KOPT-K1 (cell line): ENCODE data around the gene ACSF3.

Source experiments
- H3K27ac ChIP-seq: fragments of 200-600 bp; sonication (generic); 2 replicates; pipeline ENCODE4 v1.5.1; 2016; ENCODE audit warnings: antibody characterized with exemption, mild to moderate bottlenecking, low read depth, low read length; ENCODE audit not compliant: poor library complexity, severe bottlenecking
- H3K36me3 ChIP-seq: fragments of 200-600 bp; sonication (generic); 2 replicates; pipeline ENCODE4 v1.5.1; 2017; ENCODE audit warnings: antibody characterized with exemption, mild to moderate bottlenecking, low read length, moderate library complexity; ENCODE audit not compliant: insufficient read depth
- H3K9me3 ChIP-seq: fragments of 200-600 bp; sonication (generic); 2 replicates; pipeline ENCODE4 v1.5.1; 2017; ENCODE audit warnings: antibody characterized with exemption, low read length, mild to moderate bottlenecking; ENCODE audit not compliant: insufficient read depth, poor library complexity, severe bottlenecking

The ACSF3 gene

GRCh38 chr16:89102041-89102471, 8.4 kb downstream of the ACSF3 start:
- peak overlapping the region; percentile 93 for H3K27ac ChIP-seq
- peaks cover 72% of the 10 kb centered on the region for H3K36me3 ChIP-seq
- no peaks in the 10 kb centered on the region for H3K9me3 ChIP-seq

DNA sequence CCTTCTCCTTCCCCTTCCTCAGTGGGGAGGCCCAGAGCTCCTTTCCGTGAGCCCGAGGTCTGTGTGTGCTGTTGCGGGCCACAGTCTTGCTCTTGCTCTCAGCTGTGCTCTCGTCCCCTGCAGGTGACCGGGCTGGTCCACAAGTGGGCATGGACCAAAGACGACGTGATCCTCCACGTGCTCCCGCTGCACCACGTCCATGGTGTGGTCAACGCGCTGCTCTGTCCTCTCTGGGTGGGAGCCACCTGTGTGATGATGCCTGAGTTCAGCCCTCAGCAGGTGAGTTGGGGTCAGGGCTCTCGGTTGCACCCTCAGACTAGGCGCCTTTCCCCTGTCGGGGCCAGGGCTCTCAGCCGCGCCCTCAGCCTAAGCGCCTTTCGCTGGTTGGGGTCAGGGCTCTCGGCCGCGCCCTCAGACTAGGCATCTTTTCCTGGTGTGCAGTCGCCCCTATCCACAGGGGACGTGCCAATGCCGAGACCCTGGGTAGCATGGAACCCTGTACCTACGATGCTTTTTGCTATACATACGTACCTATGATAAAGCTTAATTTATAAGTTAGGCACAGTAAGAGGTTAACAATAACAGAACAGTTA, 8.9 kb downstream of the ACSF3 start:
- H3K36me3 ChIP-seq = peaks cover 78% of the 10 kb centered on the region

GRCh38 chr16:89103156-89103555, 9.5 kb downstream of the ACSF3 start:
- H3K9me3 ChIP-seq = no peaks in the 10 kb centered on the region
- peak overlapping the region; percentile 60 for H3K27ac ChIP-seq
- peaks cover 83% of the 10 kb centered on the region for H3K36me3 ChIP-seq

More for the DNA sequence above, 8.9 kb downstream of the ACSF3 start:
- peak overlapping the region; percentile 93 for H3K27ac ChIP-seq
- H3K9me3 ChIP-seq = no peaks in the 10 kb centered on the region

DNA sequence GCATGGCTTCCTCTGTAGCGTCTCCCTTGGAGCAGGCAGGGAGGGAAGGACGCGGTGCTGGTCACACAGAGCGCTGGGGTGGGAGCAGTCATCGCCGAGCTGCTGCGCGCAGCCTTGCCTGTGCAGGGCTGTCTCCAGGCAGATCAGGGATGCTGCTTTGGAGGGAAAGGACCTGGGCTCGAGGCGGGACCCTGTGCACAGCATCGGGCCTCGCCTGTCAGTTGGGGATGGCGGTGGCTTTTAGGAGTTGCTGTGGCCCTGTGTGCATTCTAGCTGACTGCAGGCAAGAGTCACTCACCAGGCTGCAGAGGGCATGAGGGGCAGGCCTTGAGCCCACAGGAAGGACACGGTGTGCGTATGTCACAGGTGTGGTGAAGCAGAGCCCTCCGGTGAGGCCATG, 10.1 kb downstream of the ACSF3 start:
- Histone ChIP-seq H3K36me3 (peaks cover 90% of the 10 kb centered on the region), H3K9me3 (no peaks in the 10 kb centered on the region), H3K27ac (peak overlapping the region; percentile 60)

DNA sequence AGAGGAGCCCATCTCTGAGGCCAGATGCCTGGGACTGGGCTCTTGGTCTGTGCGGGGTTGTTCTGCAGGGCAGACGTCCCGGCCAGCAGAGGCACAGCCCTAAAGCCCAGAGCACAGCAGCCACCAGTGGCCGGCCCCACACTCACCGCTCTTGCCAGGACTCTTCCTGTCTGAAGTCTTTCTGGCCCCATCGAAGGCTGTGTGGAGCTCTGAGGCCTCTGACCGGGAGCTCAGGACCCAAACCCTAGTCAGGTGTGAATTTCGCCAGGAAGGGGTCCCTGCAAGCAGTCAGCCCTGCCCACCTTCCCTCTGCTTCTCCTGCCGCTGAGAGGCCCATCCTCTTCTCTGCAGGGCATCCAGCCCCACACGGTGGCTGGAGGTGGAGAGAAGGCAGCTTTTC, 10.7 kb downstream of the ACSF3 start:
- peak overlapping the region; percentile 60 for H3K27ac ChIP-seq
- H3K36me3 ChIP-seq = peaks cover 94% of the 10 kb centered on the region
- no peaks in the 10 kb centered on the region for H3K9me3 ChIP-seq

DNA sequence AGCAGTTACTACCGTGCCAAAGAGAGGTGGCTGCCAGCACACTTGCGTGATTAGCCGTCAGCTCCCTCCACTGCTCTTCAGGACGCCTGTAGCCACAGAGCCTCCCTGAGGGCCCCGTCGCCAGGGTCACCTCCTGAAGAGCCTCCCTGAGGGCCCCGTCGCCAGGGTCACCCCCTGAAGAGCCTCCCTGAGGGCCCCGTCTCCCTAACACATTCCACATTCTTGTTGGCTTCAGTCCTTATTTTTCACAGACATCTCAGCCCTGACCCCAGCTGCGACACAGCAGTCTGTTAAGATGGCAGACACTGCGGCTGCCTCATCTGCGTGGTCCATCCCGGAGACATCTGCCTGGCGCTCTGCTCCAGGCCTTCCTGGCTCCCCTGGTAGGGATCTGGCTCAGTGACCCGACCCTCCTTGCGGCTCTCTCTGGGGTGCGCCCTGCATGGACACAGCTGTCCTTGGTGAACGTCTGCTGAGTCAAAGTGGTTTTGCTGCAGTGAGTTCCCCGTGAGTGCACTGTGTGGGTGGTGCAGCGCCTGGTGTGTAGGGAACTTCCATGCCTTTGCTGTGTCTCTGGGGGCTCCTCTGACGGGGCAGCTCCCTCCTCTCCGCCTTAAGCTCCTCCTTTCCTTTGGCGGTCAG, 11.4 kb downstream of the ACSF3 start:
- Histone ChIP-seq H3K9me3 (no peaks in the 10 kb centered on the region), H3K36me3 (peaks cover 99% of the 10 kb centered on the region), H3K27ac (peak overlapping the region; percentile 60)

DNA sequence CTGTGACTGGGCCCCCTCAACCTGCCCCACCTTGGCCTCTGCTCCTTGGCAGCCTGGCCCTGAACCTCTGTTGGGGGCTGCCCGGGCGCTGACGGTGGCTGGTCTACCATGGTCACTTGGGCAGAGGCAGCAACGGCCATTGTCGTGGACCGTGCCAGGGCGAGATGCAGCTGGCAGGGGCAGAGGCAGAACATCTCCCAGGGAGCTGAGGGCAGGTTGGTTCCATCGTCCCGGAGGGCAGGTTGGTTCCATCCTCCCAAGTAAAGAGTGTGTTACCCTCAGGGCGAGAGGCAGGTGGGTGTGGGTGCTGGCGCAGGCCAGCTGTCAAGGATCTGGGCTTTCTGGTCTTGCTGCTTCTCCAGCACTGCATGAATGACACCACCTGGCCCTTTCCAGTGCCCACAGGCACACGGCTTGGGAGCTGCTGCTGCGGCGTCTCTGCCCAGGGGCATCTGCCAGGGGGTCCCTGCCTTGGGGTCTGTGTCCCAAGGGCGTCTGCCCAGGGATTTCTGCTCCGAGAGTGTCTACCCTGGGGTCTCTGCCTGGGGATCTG, 12.0 kb downstream of the ACSF3 start:
- peaks cover 99% of the 10 kb centered on the region for H3K36me3 ChIP-seq
- no peaks in the 10 kb centered on the region for H3K9me3 ChIP-seq
- peak overlapping the region; percentile 60 for H3K27ac ChIP-seq

GRCh38 chr16:89106533-89107202, 13.0 kb downstream of the ACSF3 start:
- Histone ChIP-seq H3K9me3 (no peaks in the 10 kb centered on the region), H3K27ac (peak overlapping the region; percentile 60), H3K36me3 (peaks cover 99% of the 10 kb centered on the region)

- no peaks in the 10 kb centered on the region for H3K9me3 ChIP-seq
- peak overlapping the region; percentile 60 for H3K27ac ChIP-seq
- peaks cover 99% of the 10 kb centered on the region for H3K36me3 ChIP-seq
These were observed 13.5 kb downstream of the ACSF3 start for GRCh38 chr16:89107203-89107582.

DNA sequence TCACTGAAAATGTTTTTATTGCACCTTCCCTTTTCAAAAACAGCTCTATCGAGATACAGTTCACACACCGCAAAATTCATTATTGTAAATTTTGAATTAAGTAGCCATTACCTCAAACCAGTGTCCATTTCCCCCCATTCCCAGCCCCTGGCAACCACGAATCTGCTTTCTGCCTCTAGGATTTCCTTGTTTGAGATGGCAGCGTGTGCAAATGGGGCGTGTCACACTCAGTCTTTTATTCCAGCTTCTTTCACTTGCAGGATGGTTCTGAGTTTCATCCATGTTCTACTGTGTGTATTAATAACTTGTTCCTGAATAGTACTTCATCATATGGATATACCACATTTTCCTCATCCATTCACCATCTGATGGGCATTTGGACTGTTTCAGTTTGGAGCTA, 14.8 kb downstream of the ACSF3 start:
- H3K36me3 ChIP-seq = peaks cover 99% of the 10 kb centered on the region
- no peak overlapping the region for H3K27ac ChIP-seq
- H3K9me3 ChIP-seq = no peaks in the 10 kb centered on the region

DNA sequence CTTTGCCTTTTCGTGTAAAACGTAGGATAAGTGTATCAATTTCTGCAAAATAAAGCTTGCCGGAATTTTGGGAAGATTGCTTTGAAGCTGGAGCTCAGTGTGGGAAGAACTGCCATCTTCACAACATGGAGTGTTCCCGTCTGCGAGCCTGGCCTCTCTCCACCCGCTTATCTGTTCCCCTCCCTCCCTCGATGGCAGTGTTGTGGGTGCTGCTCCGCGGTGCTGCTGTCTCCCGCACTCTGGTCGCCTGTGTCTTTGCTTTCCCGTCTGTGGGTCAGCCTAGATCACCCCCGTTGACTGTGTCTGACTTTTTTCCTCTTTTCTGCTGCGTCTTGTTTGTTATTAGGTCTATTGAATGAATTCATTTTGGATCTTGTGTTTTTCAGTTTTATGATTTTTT, 17.0 kb downstream of the ACSF3 start:
- H3K27ac ChIP-seq = peak overlapping the region; percentile 99
- peaks cover 89% of the 10 kb centered on the region for H3K36me3 ChIP-seq
- no peaks in the 10 kb centered on the region for H3K9me3 ChIP-seq

- H3K36me3 ChIP-seq = peaks cover 85% of the 10 kb centered on the region
- no peaks in the 10 kb centered on the region for H3K9me3 ChIP-seq
- H3K27ac ChIP-seq = peak overlapping the region; percentile 99
These were observed 17.6 kb downstream of the ACSF3 start for GRCh38 chr16:89111263-89111662.

GRCh38 chr16:89112377-89113151, 18.9 kb downstream of the ACSF3 start:
- H3K36me3 ChIP-seq = peaks cover 85% of the 10 kb centered on the region
- no peaks in the 10 kb centered on the region for H3K9me3 ChIP-seq
- peak overlapping the region; percentile 99 for H3K27ac ChIP-seq

DNA sequence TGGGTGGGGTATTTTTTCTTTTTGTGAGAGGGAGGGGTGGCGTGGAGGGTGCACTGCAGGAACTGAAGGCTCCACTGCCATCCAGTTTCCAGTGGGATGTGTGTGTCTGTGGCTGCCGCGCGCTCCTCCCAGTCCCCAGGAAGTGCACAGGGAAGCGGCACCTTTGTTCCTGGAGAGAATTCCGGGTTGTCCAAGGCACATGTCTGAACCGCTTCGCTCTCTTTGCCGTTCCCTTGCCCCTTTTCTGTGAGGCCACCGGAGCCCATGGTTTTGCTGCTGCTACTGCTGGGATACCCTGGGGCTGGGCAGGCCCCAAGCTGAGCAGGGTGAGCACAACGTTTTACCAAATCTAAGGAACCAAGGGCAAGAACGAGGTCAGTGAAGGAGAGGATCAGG, 19.5 kb downstream of the ACSF3 start:
- Histone ChIP-seq H3K27ac (peak overlapping the region; percentile 99), H3K9me3 (no peaks in the 10 kb centered on the region), H3K36me3 (peaks cover 85% of the 10 kb centered on the region)

- H3K9me3 ChIP-seq = no peaks in the 10 kb centered on the region
- H3K27ac ChIP-seq = peak overlapping the region; percentile 99
These were observed 20.0 kb downstream of the ACSF3 start for GRCh38 chr16:89113661-89114060.

More at GRCh38 chr16:89113661-89114060, 20.0 kb downstream of the ACSF3 start:
- peaks cover 85% of the 10 kb centered on the region for H3K36me3 ChIP-seq
